ENCODE results near the gene MGAM2.
A peak's percentile ranks its signal among the peaks of the same experiment; 100 is the strongest.

The MGAM2 gene

DNA sequence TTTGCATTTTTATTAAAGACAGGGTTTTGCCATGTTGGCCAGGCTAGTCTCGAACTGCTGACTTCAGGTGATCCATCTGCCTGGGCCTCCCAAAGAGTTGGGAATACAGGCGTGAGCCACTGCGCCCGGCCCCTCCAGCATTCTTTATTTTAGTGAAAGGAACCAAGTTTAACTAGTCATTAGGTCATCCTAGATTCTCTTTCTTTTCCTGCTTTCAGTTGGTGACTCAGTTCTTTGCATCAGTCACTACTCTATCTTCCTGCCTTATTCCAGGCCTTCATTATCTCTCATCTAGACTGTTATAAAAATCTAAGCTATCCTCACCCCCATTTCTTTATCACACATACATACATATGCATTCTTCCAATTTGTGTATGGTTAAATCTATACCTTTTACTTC is 82.7 kb downstream of the MGAM2 start:
- DNase-seq (ENCODE audit: low read depth, low spot score): no peak
- no peaks in the 10 kb centered on the region for H3K9me3 ChIP-seq (ENCODE audit: control insufficient read depth, insufficient read depth, low read length)
- H3K4me1 ChIP-seq (ENCODE audit: control insufficient read depth, insufficient read depth, low read length): no peaks in the 10 kb centered on the region
- no peaks in the 10 kb centered on the region for H3K27me3 ChIP-seq (ENCODE audit: control insufficient read depth, insufficient read depth, low read length)
- no peak overlapping the region for H3K27ac ChIP-seq (ENCODE audit: low read length)
- no peaks in the 10 kb centered on the region for H3K36me3 ChIP-seq (ENCODE audit: control insufficient read depth, insufficient read depth, low read length)
- WGBS (ENCODE audit: insufficient coverage, insufficient read length): no CpG with 5 or more reads among the region's 4 CpGs
- H3K4me3 ChIP-seq (ENCODE audit: low read length): no peak overlapping the region

DNA sequence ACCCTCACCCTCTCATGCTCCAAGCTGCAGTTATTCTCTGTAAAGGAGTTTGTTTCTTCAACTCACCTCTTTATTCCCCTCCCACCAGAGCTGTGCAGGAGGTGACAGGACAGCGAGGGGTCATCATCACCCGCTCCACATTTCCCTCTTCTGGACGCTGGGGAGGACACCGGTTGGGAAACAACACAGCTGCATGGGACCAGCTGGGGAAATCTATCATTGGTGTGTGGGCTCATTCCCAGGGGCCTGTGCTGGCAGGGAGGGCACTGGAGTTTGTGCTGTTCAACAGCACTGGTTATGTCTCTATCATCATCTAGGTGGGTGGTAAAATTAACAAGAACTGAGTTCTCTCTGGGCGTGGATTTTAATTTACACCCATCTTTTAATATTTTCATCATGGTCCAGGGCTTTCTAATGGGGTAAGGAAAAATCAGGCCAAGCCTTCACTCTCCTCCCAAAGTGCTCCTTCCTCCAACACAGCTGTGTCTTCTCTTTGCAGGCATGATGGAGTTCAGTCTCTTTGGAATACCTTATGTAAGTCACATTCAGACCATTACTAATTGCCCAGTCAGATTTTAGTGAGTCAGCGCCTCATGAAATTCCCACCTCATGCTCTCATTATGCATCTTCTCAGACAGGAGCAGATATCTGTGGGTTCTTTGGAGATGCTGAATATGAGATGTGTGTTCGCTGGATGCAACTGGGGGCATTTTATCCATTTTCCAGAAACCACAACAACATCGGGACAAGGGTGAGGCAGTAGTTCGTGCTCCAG is 84.7 kb downstream of the MGAM2 start:
- no peak for DNase-seq (ENCODE audit: low read depth, low spot score)
- H3K27me3 ChIP-seq (ENCODE audit: control insufficient read depth, insufficient read depth, low read length): no peaks in the 10 kb centered on the region
- no peaks in the 10 kb centered on the region for H3K9me3 ChIP-seq (ENCODE audit: control insufficient read depth, insufficient read depth, low read length)
- no peak overlapping the region for H3K4me3 ChIP-seq (ENCODE audit: low read length)
- no peak overlapping the region for H3K27ac ChIP-seq (ENCODE audit: low read length)
- H3K36me3 ChIP-seq (ENCODE audit: control insufficient read depth, insufficient read depth, low read length): no peaks in the 10 kb centered on the region
- no CpG with 5 or more reads among the region's 9 CpGs for WGBS (ENCODE audit: insufficient coverage, insufficient read length)
- no peaks in the 10 kb centered on the region for H3K4me1 ChIP-seq (ENCODE audit: control insufficient read depth, insufficient read depth, low read length)

DNA sequence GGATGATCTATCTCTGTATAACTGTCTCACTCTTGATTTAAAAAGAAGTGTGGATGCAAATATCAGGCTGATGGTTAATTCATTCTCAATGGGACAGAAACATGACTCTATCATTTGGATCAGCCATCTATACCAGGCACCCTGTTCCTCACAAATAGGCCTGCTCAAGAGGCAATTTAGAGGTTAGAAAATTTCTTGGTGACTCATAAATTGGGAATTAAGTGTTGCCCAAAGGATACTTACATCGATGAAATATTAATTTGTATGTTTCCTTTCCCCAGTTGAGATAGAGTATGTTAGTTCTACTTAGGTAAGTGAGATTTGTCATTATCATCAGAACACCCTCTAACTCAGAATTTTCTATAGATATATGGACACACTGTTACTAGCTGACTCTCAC is 88.7 kb downstream of the MGAM2 start:
- Histone ChIP-seq H3K27ac (ENCODE audit: low read length) (no peak overlapping the region), H3K4me1 (ENCODE audit: control insufficient read depth, insufficient read depth, low read length) (no peaks in the 10 kb centered on the region), H3K27me3 (ENCODE audit: control insufficient read depth, insufficient read depth, low read length) (no peaks in the 10 kb centered on the region), H3K4me3 (ENCODE audit: low read length) (no peak overlapping the region), H3K36me3 (ENCODE audit: control insufficient read depth, insufficient read depth, low read length) (no peaks in the 10 kb centered on the region), H3K9me3 (ENCODE audit: control insufficient read depth, insufficient read depth, low read length) (no peaks in the 10 kb centered on the region)
- DNase-seq (ENCODE audit: low read depth, low spot score): no peak
- WGBS (ENCODE audit: insufficient coverage, insufficient read length): no CpG with 5 or more reads among the region's 1 CpG

DNA sequence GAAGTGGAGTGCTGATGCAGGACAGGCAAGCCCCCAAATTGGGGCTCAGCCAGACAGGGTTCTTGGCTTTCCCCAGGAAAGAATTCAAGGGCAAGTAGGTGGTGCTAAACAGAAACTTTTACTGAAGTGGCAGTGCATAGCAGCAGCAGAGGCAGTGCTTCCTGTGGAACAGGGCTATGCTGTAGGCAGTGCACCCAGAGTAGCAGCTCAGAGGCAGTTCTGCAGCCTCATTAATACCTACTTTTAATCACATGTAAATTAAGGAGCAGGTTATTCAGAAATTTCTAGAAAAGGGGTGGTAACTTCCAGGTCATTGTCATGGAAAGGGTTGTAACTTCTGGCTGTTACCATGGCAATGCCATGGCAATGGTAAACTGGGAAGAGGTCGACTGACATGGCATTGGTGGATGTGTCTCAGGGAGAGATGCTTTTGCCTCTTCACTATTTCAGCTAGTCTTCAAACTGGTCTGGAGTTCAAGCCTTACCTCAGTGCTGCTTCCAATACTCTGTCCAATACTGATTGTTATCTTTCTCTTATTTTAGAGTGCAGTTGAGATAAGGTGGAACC is 117.1 kb downstream of the MGAM2 start:
- DNase-seq (ENCODE audit: low read depth, low spot score): no peak
- no peaks in the 10 kb centered on the region for H3K27me3 ChIP-seq (ENCODE audit: control insufficient read depth, insufficient read depth, low read length)
- H3K9me3 ChIP-seq (ENCODE audit: control insufficient read depth, insufficient read depth, low read length): no peaks in the 10 kb centered on the region; the same call in 1 of the 2 replicates
- H3K27ac ChIP-seq (ENCODE audit: low read length): no peak overlapping the region
- no peaks in the 10 kb centered on the region for H3K36me3 ChIP-seq (ENCODE audit: control insufficient read depth, insufficient read depth, low read length)
- no CpG with 5 or more reads among the region's 1 CpG for WGBS (ENCODE audit: insufficient coverage, insufficient read length)
- no peak overlapping the region for H3K4me3 ChIP-seq (ENCODE audit: low read length)
- H3K4me1 ChIP-seq (ENCODE audit: control insufficient read depth, insufficient read depth, low read length): no peaks in the 10 kb centered on the region

DNA sequence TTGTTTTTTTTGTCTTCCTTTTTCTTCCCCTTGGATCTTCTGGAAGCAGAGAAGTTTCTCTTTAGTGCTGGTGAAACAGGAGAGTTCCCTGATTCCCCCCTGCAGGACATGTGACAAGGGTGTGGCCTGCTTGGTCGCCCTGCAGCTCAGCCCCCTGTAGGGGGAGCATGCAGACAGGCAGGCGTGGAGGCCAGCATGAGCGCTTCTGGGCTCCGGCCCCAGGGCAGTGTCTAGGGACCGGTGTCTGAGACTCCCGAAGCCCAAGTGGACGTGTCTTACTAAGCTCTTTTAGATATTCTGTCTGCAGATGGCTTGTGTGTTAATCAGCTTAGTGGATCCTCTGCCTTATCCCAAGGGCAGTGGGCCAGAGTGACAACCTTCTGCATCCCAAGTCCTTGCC is 120.2 kb downstream of the MGAM2 start:
- no peak overlapping the region for H3K4me3 ChIP-seq (ENCODE audit: low read length)
- peak; percentile 61 for DNase-seq (ENCODE audit: low read depth, low spot score)
- no CpG with 5 or more reads among the region's 7 CpGs for WGBS (ENCODE audit: insufficient coverage, insufficient read length)
- H3K27ac ChIP-seq (ENCODE audit: low read length): no peak overlapping the region
- no peaks in the 10 kb centered on the region for H3K36me3 ChIP-seq (ENCODE audit: control insufficient read depth, insufficient read depth, low read length)
- H3K9me3 ChIP-seq (ENCODE audit: control insufficient read depth, insufficient read depth, low read length): no peaks in the 10 kb centered on the region
- H3K27me3 ChIP-seq (ENCODE audit: control insufficient read depth, insufficient read depth, low read length): no peaks in the 10 kb centered on the region
- H3K4me1 ChIP-seq (ENCODE audit: control insufficient read depth, insufficient read depth, low read length): no peaks in the 10 kb centered on the region

DNA sequence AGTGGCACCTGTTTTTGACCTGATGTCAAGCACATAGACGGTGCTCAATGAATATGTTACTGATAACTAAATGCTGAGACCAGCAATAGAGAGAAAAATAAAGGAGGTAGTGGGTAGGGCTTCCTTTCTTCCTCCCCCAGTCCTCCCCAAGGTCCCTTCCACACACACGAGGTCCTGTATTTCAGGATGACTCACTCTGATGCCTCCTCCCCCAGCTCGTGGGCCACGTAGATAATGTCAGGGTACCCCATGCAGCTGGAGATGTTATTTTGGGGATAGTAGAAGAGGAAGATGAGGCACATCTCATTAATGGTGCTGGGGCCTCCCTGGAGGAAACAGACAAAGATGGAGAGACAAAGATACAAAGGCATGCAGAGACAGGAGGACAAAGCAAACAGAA is 129.0 kb downstream of the MGAM2 start:
- Histone ChIP-seq H3K9me3 (ENCODE audit: control insufficient read depth, insufficient read depth, low read length) (no peaks in the 10 kb centered on the region), H3K36me3 (ENCODE audit: control insufficient read depth, insufficient read depth, low read length) (no peaks in the 10 kb centered on the region), H3K27me3 (ENCODE audit: control insufficient read depth, insufficient read depth, low read length) (no peaks in the 10 kb centered on the region), H3K4me1 (ENCODE audit: control insufficient read depth, insufficient read depth, low read length) (no peaks in the 10 kb centered on the region), H3K27ac (ENCODE audit: low read length) (no peak overlapping the region), H3K4me3 (ENCODE audit: low read length) (no peak overlapping the region)
- no peak for DNase-seq (ENCODE audit: low read depth, low spot score)
- WGBS (ENCODE audit: insufficient coverage, insufficient read length): no CpG with 5 or more reads among the region's 4 CpGs

DNA sequence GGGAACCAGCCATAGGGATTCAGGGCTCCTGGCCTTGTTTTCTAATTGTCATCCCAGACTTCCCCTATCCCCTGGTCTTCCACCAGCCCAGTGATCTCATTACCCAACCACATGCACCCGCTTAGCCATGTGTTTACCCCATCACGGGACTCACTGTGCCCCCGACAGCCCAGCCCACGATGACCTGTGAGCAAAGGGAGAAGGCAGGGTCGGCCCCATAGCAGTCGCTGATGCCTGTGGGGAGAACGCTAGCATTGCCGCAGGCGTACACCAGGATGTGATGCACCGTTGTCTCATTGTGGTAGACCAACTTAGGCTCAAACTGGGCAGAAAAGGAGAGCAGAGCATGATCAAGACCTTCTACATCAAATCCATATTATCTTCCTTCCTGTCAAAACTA is 132.3 kb downstream of the MGAM2 start:
- Histone ChIP-seq H3K36me3 (ENCODE audit: control insufficient read depth, insufficient read depth, low read length) (no peaks in the 10 kb centered on the region), H3K4me1 (ENCODE audit: control insufficient read depth, insufficient read depth, low read length) (no peaks in the 10 kb centered on the region), H3K9me3 (ENCODE audit: control insufficient read depth, insufficient read depth, low read length) (no peaks in the 10 kb centered on the region), H3K27me3 (ENCODE audit: control insufficient read depth, insufficient read depth, low read length) (no peaks in the 10 kb centered on the region), H3K4me3 (ENCODE audit: low read length) (no peak overlapping the region), H3K27ac (ENCODE audit: low read length) (no peak overlapping the region)
- WGBS (ENCODE audit: insufficient coverage, insufficient read length): no CpG with 5 or more reads among the region's 10 CpGs
- DNase-seq (ENCODE audit: low read depth, low spot score): no peak

DNA sequence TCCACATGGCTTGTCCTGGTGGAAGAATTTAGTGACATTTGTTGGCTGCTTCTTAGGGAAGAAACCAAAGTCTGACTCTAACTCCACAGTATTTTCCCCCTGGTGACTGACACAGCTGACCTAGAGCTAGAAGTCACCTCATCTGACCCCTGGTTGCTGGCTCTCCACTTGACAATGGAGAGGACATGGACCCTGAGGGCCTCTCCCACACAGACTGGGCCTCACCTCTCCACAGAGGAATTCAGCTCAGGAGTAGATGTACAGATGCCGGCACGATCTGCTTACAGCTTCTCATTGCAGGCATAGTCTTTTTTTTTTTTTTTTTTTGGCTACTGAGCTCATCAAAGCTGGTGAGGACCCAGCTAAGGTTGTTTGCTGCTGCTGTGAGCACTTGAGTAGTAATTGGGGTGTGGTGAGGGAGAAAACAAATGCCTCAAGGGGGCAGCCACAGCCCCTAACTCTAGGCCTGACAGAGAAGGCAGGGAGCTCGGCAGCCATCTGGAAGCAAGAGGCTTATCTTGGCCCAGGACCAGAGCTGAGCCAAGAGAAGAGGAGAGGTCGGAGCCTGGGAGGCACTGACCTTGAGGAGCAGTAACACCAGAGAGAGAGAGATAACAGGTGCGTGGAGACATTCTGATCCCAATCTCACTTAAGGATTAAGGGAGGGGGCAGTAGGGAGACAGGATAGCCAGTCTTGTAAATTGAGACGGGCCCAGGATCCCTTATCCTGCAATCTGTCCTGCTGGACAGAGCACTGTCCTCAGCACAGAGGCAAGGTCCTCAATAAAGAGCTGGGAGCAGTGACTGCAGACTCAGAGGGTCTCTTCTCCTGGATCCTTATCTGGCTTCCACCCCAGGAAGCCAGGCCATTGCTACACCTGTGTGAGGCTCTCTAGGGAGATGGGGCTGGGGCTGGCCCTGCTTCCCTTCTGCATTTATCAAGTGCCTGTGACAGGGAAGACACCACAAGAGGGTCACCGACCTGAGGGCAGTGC is 136.9 kb downstream of the MGAM2 start:
- Histone ChIP-seq H3K36me3 (ENCODE audit: control insufficient read depth, insufficient read depth, low read length) (no peaks in the 10 kb centered on the region), H3K4me1 (ENCODE audit: control insufficient read depth, insufficient read depth, low read length) (no peaks in the 10 kb centered on the region), H3K9me3 (ENCODE audit: control insufficient read depth, insufficient read depth, low read length) (no peaks in the 10 kb centered on the region), H3K27me3 (ENCODE audit: control insufficient read depth, insufficient read depth, low read length) (no peaks in the 10 kb centered on the region), H3K27ac (ENCODE audit: low read length) (no peak overlapping the region), H3K4me3 (ENCODE audit: low read length) (no peak overlapping the region)
- no peak for DNase-seq (ENCODE audit: low read depth, low spot score)
- WGBS (ENCODE audit: insufficient coverage, insufficient read length): no CpG with 5 or more reads among the region's 7 CpGs

DNA sequence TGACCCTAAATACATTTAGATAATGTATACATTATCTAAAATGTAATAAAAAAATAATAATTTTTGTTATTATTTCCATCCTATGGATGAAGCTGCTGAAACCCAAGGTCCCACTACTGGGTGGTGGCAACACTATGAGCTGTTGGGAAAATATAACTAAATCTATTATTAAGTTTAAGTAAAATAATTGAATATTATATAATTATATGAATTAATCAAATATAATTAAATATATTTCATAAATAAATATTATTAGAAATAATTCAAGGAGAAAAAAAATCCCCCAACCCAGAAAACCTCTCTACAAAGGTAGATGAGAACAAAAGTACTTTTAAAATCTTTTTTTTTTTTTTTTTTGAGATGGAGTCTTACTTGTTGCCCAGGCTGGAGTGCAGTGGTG is 138.4 kb downstream of the MGAM2 start:
- H3K4me3 ChIP-seq (ENCODE audit: low read length): no peak overlapping the region
- H3K36me3 ChIP-seq (ENCODE audit: control insufficient read depth, insufficient read depth, low read length): no peaks in the 10 kb centered on the region
- H3K27ac ChIP-seq (ENCODE audit: low read length): no peak overlapping the region
- H3K9me3 ChIP-seq (ENCODE audit: control insufficient read depth, insufficient read depth, low read length): no peaks in the 10 kb centered on the region
- no peaks in the 10 kb centered on the region for H3K27me3 ChIP-seq (ENCODE audit: control insufficient read depth, insufficient read depth, low read length)
- DNase-seq (ENCODE audit: low read depth, low spot score): no peak
- H3K4me1 ChIP-seq (ENCODE audit: control insufficient read depth, insufficient read depth, low read length): no peaks in the 10 kb centered on the region

DNA sequence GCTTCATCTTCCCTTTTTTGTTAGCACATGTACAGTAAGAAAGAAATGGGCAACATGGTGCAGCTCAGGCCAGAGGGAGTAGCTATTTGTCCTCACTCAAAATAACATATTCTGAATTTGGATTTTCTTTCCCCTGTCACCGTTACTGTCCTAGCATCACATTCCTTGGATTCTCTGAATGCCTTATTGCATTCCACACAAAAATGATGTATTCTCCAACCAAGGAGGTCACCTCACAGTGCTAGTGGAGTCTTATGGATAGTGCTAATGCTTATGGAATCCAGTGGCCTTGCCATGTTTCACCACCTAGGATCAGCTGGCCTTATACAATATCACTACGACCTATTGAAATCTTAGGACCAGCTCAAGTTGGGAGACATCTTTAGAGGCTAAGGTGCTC is 139.2 kb downstream of the MGAM2 start:
- Histone ChIP-seq H3K36me3 (ENCODE audit: control insufficient read depth, insufficient read depth, low read length) (no peaks in the 10 kb centered on the region), H3K9me3 (ENCODE audit: control insufficient read depth, insufficient read depth, low read length) (no peaks in the 10 kb centered on the region), H3K4me3 (ENCODE audit: low read length) (no peak overlapping the region), H3K4me1 (ENCODE audit: control insufficient read depth, insufficient read depth, low read length) (no peaks in the 10 kb centered on the region), H3K27me3 (ENCODE audit: control insufficient read depth, insufficient read depth, low read length) (no peaks in the 10 kb centered on the region), H3K27ac (ENCODE audit: low read length) (no peak overlapping the region)
- no CpG with 5 or more reads among the region's 2 CpGs for WGBS (ENCODE audit: insufficient coverage, insufficient read length)
- DNase-seq (ENCODE audit: low read depth, low spot score): no peak
